UCSD-AML1 (cell line): ENCODE data around the gene ERI3.

ENCODE experiments used
- DNase-seq: peaks from one replicate; lab custom pipeline; 2025; ENCODE audit not compliant: unreplicated experiment; lab: John Stamatoyannopoulos, UW

Gene ERI3

DNA sequence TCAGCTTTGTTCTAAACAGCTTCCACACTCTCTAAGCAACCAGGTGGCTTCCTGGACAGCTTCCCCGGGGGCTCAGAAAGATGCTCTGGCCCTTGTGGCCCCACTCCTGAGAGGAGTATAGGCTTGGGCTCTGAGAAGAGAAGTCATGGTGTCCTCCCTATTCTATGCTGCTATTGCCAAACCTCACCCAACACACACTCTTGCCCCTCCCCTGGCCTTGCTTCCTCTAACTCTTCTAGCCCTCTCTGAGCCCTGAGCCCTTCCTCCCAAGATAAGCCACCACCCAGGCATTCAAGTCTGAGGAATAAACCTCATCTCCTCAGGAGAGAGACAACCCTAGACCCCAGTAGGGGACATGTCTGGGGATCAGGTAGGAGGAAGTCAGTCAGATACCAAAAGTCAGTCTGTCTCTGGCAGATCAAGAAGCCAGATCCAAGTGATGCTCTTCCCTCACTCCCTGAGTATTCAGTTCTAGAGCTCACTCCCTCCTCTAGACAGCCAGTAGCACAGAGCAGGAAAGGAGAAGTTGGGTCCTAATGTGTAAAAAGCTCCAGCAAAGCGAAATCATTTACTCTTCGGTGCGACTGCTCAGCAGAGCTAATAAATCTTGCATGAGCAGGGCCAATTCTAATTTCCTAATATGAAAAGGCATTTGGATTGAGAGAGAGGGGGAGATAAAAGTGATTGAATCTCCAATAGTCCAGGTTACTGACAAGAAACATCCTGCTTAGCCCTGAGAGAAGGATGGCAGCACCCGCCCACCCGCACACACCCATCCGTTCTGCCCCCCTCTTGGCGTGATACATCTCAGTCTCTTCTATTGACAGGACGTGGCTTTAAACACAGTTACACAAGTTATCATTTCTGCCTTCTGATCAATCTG, 91.2 kb downstream of the ERI3 start:
- DNase-seq: no peak

DNA sequence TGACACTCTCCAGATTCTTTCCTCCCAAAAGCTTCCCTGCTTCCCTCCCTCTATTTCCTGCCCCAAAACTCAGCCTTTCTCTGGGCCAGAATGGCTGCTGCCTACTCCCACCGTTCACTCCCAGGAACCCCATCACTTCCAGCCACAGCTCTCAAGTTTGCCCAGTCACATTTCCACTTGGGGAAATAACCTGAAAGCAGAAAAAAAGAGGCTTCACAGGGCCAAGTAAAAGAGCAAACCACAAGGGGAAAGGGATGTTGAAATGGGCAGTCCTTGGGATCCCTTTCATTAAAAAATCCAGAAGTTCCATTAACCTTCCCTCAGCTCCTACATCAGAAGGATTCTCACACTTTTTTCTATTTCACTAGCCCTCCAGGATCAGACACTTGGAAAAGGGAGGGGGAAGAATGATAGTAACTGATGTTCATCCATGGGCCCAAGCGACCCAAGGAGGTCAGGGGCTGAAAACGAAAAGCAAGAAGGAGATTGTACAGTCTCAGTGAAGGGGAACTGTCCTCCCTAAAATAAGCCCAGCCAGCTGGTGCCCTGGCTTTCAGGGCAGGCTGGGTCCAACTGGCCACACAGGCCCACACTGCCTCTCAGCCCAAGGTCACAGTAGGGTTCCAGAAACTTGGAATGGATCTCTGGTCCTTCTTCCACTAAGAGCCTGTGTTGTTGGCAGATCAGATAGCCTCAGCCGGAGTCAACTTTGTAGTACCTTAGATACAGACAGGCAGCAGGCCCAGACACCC, 92.1 kb downstream of the ERI3 start:
- DNase-seq: no peak

DNA sequence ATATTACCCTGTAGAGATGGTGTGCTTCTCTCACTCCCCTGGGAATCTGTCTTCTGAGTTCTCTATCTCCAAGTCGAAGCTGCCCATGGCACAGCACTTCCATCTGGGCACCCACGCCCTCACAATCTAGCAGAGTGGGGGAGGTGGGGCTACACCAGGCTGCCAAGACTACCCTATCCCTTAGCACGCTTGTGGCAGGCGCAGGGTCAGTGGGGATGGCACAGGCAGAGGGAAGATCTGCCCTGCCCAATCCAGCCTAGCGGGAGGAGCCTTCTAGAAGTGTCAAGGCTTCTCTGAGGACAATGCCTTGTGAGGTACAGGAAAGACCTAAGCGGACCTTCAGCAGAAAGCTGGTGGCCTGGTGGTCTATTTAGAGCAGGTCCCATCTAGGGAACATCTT, 92.6 kb downstream of the ERI3 start:
- no peak for DNase-seq

DNA sequence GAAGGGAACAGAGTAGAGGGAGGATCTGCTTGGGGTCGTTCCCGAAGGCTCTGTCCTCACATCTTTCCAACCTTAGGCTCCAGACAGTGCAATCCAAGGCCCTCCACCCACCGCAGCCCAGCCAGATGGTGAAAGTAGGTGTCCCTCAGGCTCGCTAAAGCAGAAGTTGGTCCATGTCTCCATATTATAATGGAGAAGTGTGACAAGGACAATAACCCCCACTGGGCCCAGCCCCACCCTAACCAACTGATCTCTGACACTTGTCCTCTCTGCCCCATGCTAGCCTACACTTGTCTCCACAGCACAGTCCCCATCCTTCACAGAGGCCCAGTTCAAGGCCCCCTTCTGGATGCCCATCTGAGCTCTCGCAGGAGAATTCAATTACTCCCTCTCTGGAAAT, 93.1 kb downstream of the ERI3 start:
- DNase-seq: no peak

DNA sequence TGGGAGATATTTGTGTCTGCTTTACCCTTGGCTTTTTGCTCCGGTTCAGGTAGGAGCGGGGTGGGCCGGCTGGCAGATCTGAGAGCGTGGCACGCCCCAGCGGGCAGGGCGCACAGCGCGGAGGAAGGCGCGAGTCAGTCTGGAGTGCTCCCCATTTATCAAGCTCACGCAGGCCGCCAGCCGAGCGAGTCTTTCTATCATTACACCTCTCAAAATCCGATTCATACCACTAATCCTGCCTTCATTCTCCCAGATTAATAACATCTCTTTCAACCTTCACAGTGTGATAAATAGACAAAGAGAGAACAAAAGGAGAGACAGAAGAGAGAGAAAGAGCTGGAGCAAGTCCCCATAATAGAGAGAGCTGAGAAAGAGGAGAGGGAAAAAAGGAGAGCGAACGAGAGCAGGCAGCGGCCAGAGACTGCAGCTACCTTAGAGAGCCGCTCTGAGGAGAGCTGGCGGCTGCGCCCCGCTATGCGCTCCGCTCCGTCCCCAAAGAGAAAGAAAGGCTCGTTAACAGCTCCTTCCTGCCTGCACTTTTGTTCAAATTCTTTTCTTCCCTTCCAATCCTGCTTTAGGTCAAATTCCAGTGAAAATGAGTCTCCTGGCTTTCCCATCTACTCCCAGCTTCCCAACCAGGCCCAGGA, 93.8 kb downstream of the ERI3 start:
- no peak for DNase-seq

DNA sequence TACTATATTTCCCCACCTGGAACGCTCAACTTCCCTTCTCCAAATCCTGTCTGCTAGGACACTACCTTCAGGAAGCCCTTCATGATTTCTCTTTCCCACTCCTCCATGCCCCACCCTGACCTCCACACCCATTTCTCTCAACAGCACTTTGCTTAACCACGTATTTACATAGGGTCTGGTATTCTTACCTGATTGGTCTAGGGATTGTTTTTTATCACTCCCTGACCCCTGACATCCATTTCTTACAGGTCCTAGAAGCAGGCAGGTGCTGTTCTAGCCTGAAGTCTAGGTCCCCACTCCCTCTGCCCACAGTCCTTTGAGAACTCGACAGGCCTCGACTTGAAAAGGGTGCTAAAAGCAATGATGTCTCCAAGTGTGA, 94.3 kb downstream of the ERI3 start:
- no peak for DNase-seq

DNA sequence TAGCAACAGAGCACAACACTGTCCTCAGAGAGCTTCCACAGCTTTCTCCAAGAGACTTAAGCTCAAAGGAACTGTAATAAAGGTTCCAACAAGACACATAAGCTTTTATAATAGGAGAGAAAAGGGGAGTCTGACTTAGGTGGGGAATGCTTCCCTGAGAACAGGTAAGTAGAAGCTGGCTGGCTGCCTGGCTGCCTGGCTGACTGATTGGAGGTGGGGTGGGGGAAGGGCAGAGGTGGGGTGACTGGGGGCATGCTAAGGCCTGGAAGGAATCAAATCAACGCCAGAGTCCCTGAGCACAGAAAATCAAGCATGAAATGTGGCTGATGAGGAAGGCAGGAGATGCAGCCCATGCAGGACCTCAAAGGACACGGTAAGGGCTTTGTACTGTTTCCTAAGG, 96.0 kb downstream of the ERI3 start:
- DNase-seq: no peak

DNA sequence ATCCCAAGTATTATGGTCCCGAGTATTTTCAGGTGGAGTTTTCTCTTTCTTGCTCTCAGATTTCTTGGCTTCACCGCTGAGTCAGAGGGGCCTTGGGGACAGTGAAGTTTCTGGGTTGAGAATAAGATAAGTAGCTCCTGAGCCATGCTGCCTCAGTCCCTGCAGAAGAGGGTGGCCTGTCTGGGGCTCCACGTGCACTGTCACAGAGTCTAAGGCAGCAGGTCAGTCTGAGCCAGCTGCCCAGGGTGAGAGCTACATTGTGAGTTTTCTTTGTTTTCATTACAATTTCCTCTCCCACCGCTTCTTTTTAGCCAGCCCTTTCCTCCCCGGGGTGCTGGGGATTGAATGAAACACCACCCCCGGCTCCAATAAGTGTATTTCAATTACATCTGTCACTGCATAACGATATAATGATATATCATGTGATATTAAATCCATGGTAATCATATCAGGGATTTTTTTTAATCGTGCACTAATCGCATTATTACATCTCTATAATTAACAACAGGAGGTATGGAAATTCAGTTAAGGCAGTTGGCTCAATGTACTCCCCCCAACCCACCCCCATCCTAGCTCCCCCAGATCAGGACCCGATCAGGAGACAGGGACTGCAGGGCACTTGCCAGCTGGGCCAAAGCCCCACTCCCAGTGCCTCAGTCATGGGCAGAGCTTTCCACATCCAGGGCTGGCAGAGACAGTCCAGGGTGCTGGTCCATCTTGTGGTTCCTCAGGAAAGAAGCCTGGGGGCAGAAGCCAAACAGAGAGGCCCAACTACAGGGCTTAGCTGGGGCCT, 98.1 kb downstream of the ERI3 start:
- no peak for DNase-seq

DNA sequence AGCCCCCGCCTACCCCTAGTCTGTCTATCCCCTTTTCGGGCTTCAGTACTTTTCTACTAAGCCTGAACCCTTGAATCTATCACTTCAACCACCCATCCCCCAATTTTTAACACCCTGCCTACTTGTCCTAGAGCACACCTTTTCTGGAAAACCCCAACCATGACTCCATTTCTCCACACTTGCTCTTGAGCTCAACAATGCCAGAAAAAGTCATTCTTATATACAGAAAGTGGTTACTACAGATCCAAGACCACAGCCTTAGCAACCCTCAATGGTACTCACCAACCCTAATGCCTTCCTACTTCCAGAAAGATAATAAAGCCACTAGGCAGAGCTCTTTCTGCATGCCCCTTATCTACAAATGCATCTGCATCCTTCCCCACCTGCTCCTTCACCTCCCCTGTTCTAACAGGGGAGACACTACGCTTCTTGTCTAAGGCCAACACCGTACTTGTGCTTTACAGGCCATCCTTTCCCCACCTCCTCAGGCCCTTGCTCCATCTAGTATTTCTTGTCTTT, 100.6 kb downstream of the ERI3 start:
- no peak for DNase-seq

DNA sequence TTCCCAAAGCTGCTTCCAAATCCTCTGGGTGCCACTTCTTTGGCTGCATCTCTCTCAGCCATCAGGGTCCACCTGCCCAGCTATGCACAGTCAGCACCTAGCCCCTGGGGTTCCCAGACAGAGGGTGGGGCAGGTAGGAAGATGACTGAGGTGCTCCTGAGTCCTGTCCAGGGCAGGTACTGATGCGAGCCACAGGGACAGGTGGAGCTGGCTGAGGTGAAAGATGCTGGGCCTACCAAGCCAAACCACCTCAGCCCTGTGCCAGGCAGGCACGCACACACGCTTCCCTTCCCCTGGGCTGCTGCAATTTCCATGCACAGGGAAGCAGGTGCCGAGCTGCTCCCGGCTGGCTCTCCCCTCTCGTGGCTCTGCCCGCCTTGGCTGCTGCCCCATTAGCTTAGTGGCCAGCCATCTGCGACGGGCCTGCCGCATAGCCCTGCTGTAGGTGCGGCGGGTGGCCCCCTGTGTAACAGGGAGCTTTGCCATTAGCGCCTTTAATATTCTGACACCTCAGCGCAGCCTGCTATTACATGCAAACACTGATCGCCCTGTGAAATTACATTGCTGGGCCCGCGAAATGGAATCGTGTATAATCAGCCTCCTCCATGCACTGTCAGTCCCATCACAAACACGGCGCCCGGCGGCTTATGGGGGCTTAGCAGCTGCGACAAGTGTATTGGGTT, 102.9 kb downstream of the ERI3 start:
- no peak for DNase-seq

DNA sequence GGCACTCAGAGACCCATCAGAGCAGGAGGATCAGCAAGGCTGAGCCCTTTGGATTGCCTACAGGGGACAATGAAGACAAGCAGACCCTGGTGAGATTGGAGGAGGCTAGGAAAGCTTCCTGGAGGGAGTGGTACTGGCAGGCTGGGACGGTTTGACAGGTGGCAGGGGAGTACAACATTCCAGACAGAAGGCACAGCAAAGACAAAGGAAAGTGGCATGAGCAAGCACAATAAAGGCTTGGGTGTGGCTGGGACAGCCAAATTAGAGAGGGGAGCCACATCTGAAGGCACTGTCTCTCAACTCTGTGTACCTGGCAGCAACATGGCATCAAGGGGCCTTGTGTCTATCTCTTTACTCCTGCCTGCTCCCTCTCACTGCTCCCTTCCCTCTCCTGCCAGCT, 103.6 kb downstream of the ERI3 start:
- DNase-seq: no peak

DNA sequence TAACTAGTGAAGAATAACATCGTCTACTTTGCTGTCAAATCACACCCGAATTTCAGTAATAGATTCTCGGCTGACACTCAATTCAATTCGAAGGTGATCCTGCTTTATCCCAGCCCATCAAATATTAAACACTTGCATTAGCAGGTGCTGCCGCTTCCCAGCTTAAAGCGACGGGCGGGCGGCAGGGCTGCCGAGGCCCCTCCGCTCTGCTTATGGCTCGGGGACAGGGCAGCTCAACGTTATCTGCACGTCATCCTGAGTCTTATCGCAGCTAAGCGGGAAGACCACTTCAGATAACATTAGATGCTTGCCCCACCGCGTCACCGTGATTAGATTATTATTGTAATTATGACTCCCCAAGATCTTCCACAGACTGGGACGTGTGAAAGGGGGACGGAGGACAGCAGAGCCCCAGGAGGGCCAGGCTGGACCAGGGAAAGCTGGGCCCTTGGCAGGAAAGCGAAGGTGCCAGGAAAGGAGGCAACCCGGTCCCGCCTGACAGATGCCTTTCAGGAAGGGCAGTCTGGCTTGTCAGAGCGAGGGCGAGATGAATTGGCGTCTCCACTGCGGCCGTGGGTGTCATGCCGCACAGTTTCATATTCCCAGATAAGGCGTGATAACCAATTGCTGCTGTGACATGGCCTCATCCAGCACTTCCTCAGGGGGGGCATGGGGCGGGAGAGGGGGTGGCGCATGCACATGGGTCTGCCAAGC, 104.8 kb downstream of the ERI3 start:
- DNase-seq: no peak

DNA sequence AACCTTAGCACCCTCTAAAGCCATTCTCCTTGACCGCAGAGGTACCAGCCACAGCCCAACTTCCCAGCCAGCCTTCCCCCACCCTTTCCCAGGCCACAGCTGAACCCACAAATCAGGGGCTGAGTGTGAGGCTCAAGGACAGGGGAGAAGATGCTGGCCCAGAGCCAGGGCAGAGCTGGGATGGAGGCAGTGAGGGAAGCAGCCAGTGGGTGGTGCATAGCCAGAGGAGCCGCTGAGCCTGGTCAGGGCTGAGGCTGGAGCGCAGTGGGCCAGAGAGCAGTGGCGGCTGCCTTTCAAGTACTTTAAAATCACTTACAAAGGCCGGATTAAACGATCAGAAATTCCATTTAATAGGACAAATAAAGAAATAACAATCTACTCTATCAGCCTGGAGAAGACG, 105.5 kb downstream of the ERI3 start:
- DNase-seq: no peak

DNA sequence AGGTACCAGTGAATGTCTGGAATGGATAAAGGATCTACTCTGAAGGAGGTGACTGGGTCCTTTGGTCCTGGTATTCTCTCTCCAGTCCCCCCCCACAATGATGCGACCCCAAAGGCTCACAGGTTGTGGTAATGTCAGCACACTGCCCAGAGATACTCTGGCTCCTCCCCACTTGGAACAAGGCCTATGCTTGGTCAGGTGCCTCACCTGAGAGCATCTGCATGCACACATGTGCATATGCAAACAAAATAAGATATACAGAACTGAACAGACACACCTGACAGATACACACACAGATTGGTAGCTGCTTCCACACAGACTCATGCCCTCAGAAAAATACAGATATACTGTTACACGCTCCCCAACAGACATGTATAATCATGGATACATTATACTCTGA, 108.3 kb downstream of the ERI3 start:
- DNase-seq: no peak

DNA sequence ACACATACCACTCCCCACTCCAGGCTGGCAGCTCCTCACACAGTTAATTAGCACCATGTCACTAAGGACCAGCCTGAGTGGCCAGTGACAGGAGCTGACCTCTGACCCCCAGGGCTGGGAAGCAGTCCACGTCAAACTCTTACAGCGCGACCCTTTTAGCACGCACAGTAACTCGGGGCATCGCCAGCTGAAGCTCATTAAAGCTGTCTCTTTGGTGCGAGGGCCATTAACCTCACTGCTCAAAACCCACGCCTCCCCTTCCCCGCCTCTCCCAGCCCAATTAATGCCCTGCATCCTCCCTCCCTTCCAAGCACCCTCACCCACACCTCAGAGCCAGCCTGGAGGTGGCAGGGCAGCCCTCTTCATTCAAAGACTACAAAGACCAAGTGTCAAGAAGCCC, 110.1 kb downstream of the ERI3 start:
- DNase-seq: no peak

DNA sequence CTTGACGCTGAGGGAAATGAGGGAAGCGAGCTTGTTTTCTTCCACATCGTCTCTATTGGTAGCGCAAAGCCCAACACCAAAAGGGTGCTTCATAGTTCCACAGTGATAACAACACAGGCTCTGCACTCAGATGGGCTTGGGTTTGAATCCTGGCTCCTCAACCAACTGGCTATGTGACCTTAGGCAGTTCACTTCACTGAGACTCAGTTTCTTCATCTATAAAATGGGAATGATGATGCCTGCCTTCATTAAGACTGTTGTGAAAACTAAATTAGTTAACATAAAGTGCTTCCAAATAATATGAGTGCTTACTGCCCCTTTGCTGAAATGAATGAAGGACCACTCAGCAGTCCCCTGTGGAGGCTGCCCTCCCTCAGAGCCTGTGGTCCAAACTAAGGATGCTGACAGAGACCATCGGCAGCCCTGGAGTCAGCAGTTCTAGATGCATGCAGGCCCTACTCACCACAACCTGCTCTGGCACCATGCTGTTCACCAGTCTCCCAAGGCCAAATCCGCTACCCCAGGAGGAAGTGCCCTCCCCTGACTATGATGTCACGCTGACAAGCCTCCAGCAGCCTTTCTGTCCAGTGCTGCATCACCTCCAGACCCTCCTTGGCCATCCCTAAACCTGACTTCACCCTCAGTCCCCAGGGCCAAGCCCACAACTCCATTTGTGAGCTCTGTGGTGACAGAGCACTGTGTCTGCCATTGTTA, 111.1 kb downstream of the ERI3 start:
- no peak for DNase-seq

DNA sequence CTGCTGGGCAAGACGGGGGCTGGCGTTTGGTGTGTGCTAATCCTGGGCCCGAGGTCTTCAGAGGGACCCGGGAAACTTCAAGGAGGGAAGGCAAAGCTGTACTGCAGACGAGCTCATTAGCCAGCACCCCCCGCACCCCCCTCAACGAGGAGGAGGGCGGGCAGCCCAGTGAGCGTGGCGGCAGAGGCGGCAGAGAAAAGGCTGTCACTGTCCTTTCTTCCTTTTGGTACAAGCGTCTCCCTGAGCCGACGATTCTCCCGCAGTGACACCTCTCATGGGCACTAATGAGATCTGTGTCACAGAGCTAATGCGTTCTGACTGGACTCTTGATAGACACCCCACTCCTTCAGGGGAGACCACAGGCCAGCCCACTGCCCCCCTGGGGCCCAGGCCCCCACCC, 112.3 kb downstream of the ERI3 start:
- DNase-seq: no peak

DNA sequence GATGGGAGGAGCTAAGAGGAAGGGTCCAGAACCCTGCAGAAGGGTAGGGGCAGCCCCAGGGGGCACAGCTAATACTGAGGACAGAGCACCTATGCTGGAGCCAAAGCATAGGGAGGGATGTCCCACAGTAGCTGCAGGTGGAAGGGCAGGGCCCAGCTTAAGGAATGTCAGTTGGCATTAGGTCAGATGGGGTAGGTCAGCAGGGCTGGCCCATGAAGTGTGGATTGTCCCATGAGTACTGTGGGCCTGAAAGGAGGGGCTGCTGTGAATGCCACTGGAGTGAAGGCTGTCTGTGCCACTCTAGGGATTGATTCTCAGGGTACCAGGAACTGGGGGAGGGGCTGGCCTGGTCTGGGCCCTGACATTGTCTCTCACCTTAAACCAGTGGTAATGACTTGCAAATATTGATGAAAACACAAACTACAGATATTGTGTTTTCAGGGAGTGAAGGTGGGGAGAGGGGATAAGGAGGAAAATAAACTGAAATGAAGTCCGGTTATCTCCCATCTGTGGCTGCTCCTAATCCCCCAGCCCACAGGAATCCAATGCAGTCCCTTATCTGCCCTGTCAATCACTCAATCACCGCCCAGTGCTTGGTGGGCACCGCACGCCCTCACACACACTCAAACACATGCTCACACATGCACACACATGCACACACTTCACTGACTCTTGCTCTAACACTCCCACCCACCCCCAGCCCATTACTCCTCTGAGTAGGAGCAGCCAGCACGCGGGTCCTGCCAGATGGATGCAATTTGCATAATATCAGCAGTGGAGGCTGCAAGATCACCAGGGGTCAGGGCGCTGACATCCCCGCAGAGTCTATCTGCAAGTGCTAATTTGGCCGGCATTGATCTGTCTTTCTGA, 114.0 kb downstream of the ERI3 start:
- no peak for DNase-seq
